Lower leg skin (tissue), 4 donors: ENCODE measurements around the gene ASGR1. TPM values are rescaled to one million over a fixed set of nuclear protein-coding genes. Genes with fewer than 3 reads are reported as not detected.

Experiments used
- DNase-seq, 2 donors: peaks; one replicate each; pipeline ENCODE4 v3.0.0-alpha.2; 2019; ENCODE audit warnings: low spot score in 2 of 2
- H3K4me3 ChIP-seq: fragments of 200-600 bp; sonication (generic); 2 replicates; pipeline ENCODE4 v1.5.1; 2017; ENCODE audit warnings: mild to moderate bottlenecking, low read depth; ENCODE audit not compliant: poor library complexity, severe bottlenecking
- POLR2A ChIP-seq, 2 donors: fragments of 450-650 bp; IDR thresholded peaks; one replicate each; pipeline ENCODE4 v1.6.1; 2016 to 2017; ENCODE audit warnings: antibody characterized with exemption in 2 of 2, mild to moderate bottlenecking in 1 of 2, moderate library complexity in 1 of 2
- WGBS, 2 donors: methylation state at CpG; one replicate each; pipeline ENCODE4 v1.1.5; 2018; 5-methylcytosine and 5-hydroxymethylcytosine counted together
- intact Hi-C: fragments of 100-400 bp; cut with DNase I; formaldehyde crosslinking; loops from one replicate; pipeline ENCODE4 v1.15.0; 2023; ENCODE audit warnings: low total_unique reads
- total RNA-seq, 4 donors: library from RNA; depleted of rRNA; stranded (reverse); fragments of >200 nt; gene quantifications; one replicate each; pipeline ENCODE4 v1.1.0, GENCODE V29; 2016
- TF ChIP-seq, protein P1 (sequence below), 3 donors: fragments of 450-650 bp; IDR thresholded peaks; one replicate each; pipeline ENCODE4 v1.5.1; 2016; ENCODE audit warnings: antibody characterized with exemption in 3 of 3, mild to moderate bottlenecking in 3 of 3, moderate library complexity in 2 of 3

ASGR1 gene
- total RNA-seq, 4 donors from 2014 or later, result 1.3 to 6.6 (median 4.2) TPM

- intact Hi-C loops, result loop anchor here (5.0 kb wide), 1 partner anchor 82 kb away; no protein-coding TSS in a partner anchor
- DNase-seq, result no peak
- no peak for TF ChIP-seq POLR2A (IDR thresholded peaks at IDR 0.05)
- 73% methylated on average over 20 of the region's 20 CpGs for WGBS, 2 donors
- no peak overlapping the region for H3K4me3 ChIP-seq
These were observed 45.3 kb downstream of the ASGR1 start for GRCh38 chr17:7133916-7134315.

DNA sequence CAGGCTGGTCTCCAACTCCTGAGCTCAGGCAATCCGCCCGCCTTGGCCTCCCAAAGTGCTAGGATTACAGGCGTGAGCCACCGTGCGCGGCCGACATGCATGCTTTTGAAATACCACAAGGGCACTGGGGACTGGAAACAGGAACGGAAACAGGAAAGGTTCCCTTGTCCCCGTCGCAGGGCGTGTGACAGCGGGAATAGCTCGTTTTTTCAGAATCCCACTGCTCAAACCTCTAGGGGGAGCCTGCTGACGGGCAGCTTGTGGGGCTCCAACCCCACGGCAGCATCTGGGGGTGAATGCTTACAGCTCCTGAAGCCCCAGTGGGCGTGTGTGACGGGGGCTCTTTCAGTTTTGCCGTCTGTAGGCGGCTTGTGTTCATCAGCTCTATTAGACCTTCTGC, 45.7 kb downstream of the ASGR1 start:
- TF ChIP-seq, protein P1, sequence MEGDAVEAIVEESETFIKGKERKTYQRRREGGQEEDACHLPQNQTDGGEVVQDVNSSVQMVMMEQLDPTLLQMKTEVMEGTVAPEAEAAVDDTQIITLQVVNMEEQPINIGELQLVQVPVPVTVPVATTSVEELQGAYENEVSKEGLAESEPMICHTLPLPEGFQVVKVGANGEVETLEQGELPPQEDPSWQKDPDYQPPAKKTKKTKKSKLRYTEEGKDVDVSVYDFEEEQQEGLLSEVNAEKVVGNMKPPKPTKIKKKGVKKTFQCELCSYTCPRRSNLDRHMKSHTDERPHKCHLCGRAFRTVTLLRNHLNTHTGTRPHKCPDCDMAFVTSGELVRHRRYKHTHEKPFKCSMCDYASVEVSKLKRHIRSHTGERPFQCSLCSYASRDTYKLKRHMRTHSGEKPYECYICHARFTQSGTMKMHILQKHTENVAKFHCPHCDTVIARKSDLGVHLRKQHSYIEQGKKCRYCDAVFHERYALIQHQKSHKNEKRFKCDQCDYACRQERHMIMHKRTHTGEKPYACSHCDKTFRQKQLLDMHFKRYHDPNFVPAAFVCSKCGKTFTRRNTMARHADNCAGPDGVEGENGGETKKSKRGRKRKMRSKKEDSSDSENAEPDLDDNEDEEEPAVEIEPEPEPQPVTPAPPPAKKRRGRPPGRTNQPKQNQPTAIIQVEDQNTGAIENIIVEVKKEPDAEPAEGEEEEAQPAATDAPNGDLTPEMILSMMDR (IDR thresholded peaks at IDR 0.05), result no peak
- no peak for TF ChIP-seq POLR2A (IDR thresholded peaks at IDR 0.05)
- intact Hi-C loops, result loop anchor here (5.0 kb wide), 1 partner anchor 81 kb away; no protein-coding TSS in a partner anchor
- 39 to 45% methylated on average over 15 to 19 of the region's 19 CpGs for WGBS, 2 donors
- DNase-seq, result no peak
- no peak overlapping the region for H3K4me3 ChIP-seq

DNA sequence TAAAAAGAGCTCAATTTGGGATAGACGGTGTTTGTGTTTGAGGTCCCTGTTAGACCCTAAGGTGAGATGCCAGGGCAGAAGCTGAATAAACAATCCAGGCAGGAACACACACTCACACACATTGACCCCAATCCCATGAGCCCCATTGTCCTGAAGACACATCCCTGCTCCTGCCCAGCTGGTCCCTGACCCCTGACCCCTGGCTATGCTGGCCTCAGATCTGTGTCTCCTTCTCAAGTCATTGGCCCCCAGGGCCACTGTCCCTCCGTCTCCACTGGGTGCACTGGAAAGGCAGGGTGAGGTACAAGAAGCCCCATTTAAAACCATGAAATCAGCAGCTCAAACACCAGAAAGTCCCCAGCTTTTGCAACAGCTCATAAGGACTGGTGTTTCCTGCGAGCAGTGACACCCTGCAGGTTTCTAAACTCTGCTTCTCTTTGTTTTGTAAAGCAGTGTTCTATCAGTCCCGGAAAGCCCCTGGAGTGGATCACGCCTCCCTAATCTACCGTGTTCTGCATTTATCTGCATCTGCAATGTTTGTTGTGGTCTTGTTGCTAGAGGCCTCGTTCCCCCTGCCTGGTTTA, 46.6 kb downstream of the ASGR1 start:
- TF ChIP-seq, protein P1 (IDR thresholded peaks at IDR 0.05), result no peak
- no peak for TF ChIP-seq POLR2A (IDR thresholded peaks at IDR 0.05)
- intact Hi-C loops, result loop anchor here (5.0 kb wide), 1 partner anchor 80 kb away; no protein-coding TSS in a partner anchor

GRCh38 chr17:7131423-7131791, 47.8 kb downstream of the ASGR1 start:
- TF ChIP-seq POLR2A (IDR thresholded peaks at IDR 0.05), result no peak
- TF ChIP-seq, protein P1 (IDR thresholded peaks at IDR 0.05), result no peak
- 80 to 82% methylated on average over 5 of the region's 5 CpGs for WGBS, 2 donors
- no peak overlapping the region for H3K4me3 ChIP-seq
- intact Hi-C loops, result loop anchor here (5.0 kb wide), 1 partner anchor 79 kb away; no protein-coding TSS in a partner anchor
- DNase-seq, result no peak

More for the DNA sequence above, 46.6 kb downstream of the ASGR1 start:
- DNase-seq, result no peak
- no peak overlapping the region for H3K4me3 ChIP-seq
- 26 to 30% methylated on average over 7 of the region's 7 CpGs for WGBS, 2 donors

- intact Hi-C loops, result loop anchor here (5.0 kb wide), 1 partner anchor 79 kb away; no protein-coding TSS in a partner anchor
- H3K4me3 ChIP-seq, result no peak overlapping the region
These were observed 48.3 kb downstream of the ASGR1 start for GRCh38 chr17:7130621-7131422.

GRCh38 chr17:7129311-7129710, 49.9 kb downstream of the ASGR1 start:
- DNase-seq, result no peak
- no peak for TF ChIP-seq POLR2A (IDR thresholded peaks at IDR 0.05)
- TF ChIP-seq, protein P1 (IDR thresholded peaks at IDR 0.05), result no peak
- H3K4me3 ChIP-seq, result no peak overlapping the region
- 83 to 88% methylated on average over 8 of the region's 8 CpGs for WGBS, 2 donors
- intact Hi-C loops, result no loop called here

More at GRCh38 chr17:7130621-7131422, 48.3 kb downstream of the ASGR1 start:
- TF ChIP-seq, protein P1 (IDR thresholded peaks at IDR 0.05), result no peak
- TF ChIP-seq POLR2A (IDR thresholded peaks at IDR 0.05), result no peak
- WGBS, 2 donors, result 52 to 54% methylated on average over 11 of the region's 11 CpGs
- no peak for DNase-seq
